ENCODE data around the gene LSM4.
A peak's percentile ranks its signal among the peaks of the same experiment; 100 is the strongest.

DNA sequence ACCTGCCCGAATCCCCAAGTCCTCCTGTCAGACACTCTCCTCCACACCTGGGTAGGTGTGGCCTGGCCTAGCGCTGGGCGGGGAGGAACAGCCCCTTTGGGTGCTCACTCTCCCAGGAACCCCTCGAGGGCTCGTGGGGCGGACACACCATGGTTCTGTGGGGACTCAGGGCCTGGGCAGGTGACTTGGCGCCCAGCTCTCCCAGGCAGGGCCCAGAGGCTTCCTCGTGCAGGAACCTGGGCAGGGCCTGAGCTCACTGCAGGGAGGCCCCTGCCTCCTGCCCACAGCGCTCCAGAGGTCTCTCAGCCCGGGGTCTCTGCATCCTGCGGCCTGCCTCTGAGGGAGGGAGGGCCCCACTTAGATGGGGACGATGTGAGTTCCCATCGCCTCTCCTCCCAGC lies 11.9 kb downstream of the LSM4 start:
- TF ChIP-seq POLR2A (IDR thresholded peaks at IDR 0.05; ENCODE audit: low read depth, low read length) (0 out of 2 replicates have a peak, but pooled peaks have one; percentile 13), SUZ12 (IDR thresholded peaks at IDR 0.05; ENCODE audit: unreplicated experiment) (no peak), ZSCAN29 (IDR thresholded peaks at IDR 0.05) (no peak), SMARCA5 (IDR thresholded peaks at IDR 0.05) (no peak), POLR2AphosphoS5 (IDR thresholded peaks at IDR 0.05; ENCODE audit: low read length) (no peak), ZNF274 (IDR thresholded peaks at IDR 0.05; ENCODE audit: insufficient read depth, insufficient read length) (no peak), RAD21 (IDR thresholded peaks at IDR 0.05; ENCODE audit: insufficient read depth, low read depth, low read length) (no peak), ESRRA (IDR thresholded peaks at IDR 0.05; ENCODE audit: low read length) (no peak), EZH2 (IDR thresholded peaks at IDR 0.05; ENCODE audit: borderline replicate concordance, control insufficient read depth, low read depth, low read length) (no peak), EP300 (IDR thresholded peaks at IDR 0.05; ENCODE audit: borderline replicate concordance in 1 of 2, control insufficient read depth in 1 of 2, low read depth in 2 of 2, low read length in 2 of 2) (no peak)
